Liver (tissue), 9 donors: ENCODE results near the gene KRT17. TPM values are rescaled to one million over a fixed set of nuclear protein-coding genes. Genes with fewer than 3 reads are reported as not detected.

ENCODE experiments used
- DNase-seq: peaks from one replicate; pipeline ENCODE4 v3.0.0-alpha.2; 2017; ENCODE audit warnings: low spot score
- H3K27ac ChIP-seq, 2 donors: one replicate each; pipeline ENCODE4 v1.7.0; 2013; ENCODE audit warnings: inconsistent platforms in 2 of 2, low read length in 2 of 2, control low read depth in 1 of 2, low read depth in 1 of 2, mild to moderate bottlenecking in 1 of 2
- H3K27me3 ChIP-seq, 4 donors: one replicate each; pipeline versions ENCODE4 v1.6.1 to v1.7.0; 2013; ENCODE audit warnings: low read length in 3 of 4, inconsistent platforms in 1 of 4, mild to moderate bottlenecking in 1 of 4, moderate library complexity in 1 of 4; ENCODE audit not compliant: control insufficient read depth in 4 of 4, insufficient read depth in 4 of 4
- H3K36me3 ChIP-seq, 4 donors: one replicate each; pipeline versions ENCODE4 v1.6.1 to v1.7.0; 2013; ENCODE audit warnings: low read length in 3 of 4, mild to moderate bottlenecking in 3 of 4, low read depth in 1 of 4, moderate library complexity in 1 of 4; ENCODE audit not compliant: control insufficient read depth in 4 of 4, insufficient read depth in 3 of 4
- H3K4me1 ChIP-seq, 4 donors: one replicate each; pipeline versions ENCODE4 v1.6.1 to v1.7.0; 2013; ENCODE audit warnings: low read length in 3 of 4, mild to moderate bottlenecking in 3 of 4, moderate library complexity in 1 of 4; ENCODE audit not compliant: control insufficient read depth in 4 of 4, insufficient read depth in 4 of 4
- H3K4me3 ChIP-seq, 3 donors: one replicate each; pipeline versions ENCODE4 v1.6.1 to v1.7.0; 2013; ENCODE audit warnings: low read length in 3 of 3, control low read depth in 1 of 3, low read depth in 1 of 3, mild to moderate bottlenecking in 1 of 3
- H3K9ac ChIP-seq, 2 donors: one replicate each; pipeline ENCODE4 v1.7.0; 2013; ENCODE audit warnings: low read length in 2 of 2, mild to moderate bottlenecking in 2 of 2, moderate library complexity in 2 of 2, control low read depth in 1 of 2, low read depth in 1 of 2
- H3K9me3 ChIP-seq, 4 donors: one replicate each; pipeline versions ENCODE4 v1.6.1 to v1.7.0; 2013; ENCODE audit warnings: low read length in 3 of 4; ENCODE audit not compliant: control insufficient read depth in 4 of 4
- CTCF ChIP-seq: fragments of 150-350 bp; IDR thresholded peaks from 2 replicates; pipeline ENCODE4 v1.5.1; 2017; ENCODE audit warnings: improper control_type of control experiment, low read depth, low read length; ENCODE audit not compliant: missing input control
- EGR1 ChIP-seq, 2 donors: IDR thresholded peaks; 2 replicates each; pipeline ENCODE4 v1.6.1; 2016 to 2018; ENCODE audit warnings: antibody characterized with exemption in 2 of 2, low read depth in 2 of 2
- FOXA1 ChIP-seq: IDR thresholded peaks from 2 replicates; pipeline ENCODE4 v1.6.1; 2016; ENCODE audit warnings: antibody characterized with exemption
- FOXA2 ChIP-seq: IDR thresholded peaks from 2 replicates; pipeline ENCODE4 v1.6.1; 2016; ENCODE audit warnings: antibody characterized with exemption
- GABPA ChIP-seq, 2 donors: IDR thresholded peaks in 1 of 2; conservative IDR thresholded peaks in 1 of 2; 2 replicates each; pipeline ENCODE4 v1.6.1; 2016; ENCODE audit warnings: antibody characterized with exemption in 2 of 2, mild to moderate bottlenecking in 1 of 2, moderate library complexity in 1 of 2
- HNF4A ChIP-seq, 2 donors: conservative IDR thresholded peaks; 2 replicates each; pipeline ENCODE4 v1.6.1; 2016; ENCODE audit warnings: antibody characterized with exemption in 2 of 2, mild to moderate bottlenecking in 2 of 2
- HNF4G ChIP-seq: IDR thresholded peaks from 2 replicates; pipeline ENCODE4 v1.6.1; 2016; ENCODE audit warnings: antibody characterized with exemption
- JUND ChIP-seq, 2 donors: IDR thresholded peaks; 2 replicates each; pipeline ENCODE4 v1.6.1; 2016; ENCODE audit warnings: antibody characterized with exemption in 2 of 2
- MAX ChIP-seq: IDR thresholded peaks from 2 replicates; pipeline ENCODE4 v1.6.1; 2016; ENCODE audit warnings: antibody characterized with exemption
- NR2F2 ChIP-seq: IDR thresholded peaks from 2 replicates; pipeline ENCODE4 v1.6.1; 2016; ENCODE audit warnings: antibody characterized with exemption
- RAD21 ChIP-seq, 2 donors: IDR thresholded peaks; 2 replicates each; pipeline ENCODE4 v1.6.1; 2016; ENCODE audit warnings: antibody characterized with exemption in 2 of 2, mild to moderate bottlenecking in 2 of 2
- SP1 ChIP-seq: IDR thresholded peaks from 2 replicates; pipeline ENCODE4 v1.6.1; 2018; ENCODE audit warnings: antibody characterized with exemption, mild to moderate bottlenecking
- TAF1 ChIP-seq: conservative IDR thresholded peaks from 2 replicates; pipeline ENCODE4 v1.6.1; 2016; ENCODE audit warnings: antibody characterized with exemption, mild to moderate bottlenecking
- YY1 ChIP-seq: IDR thresholded peaks from 2 replicates; pipeline ENCODE4 v1.6.1; 2016; ENCODE audit warnings: antibody characterized with exemption, mild to moderate bottlenecking
- WGBS: extraction: QIAGEN DNeasy Blood & Tissue Kit; methylation state at CpG from one replicate; pipeline ENCODE4 v1.1.7; 2013; 5-methylcytosine and 5-hydroxymethylcytosine counted together
- polyA plus RNA-seq, 2 donors: library from polyadenylated mRNA; stranded (reverse) in 1 of 2; unstranded in 1 of 2; fragments of 200-250 nt in 1 of 2; fragments of >200 nt in 1 of 2; fragmentation: Nextera tagmentation in 1 of 2; extraction: Ambion mirVana in 1 of 2; gene quantifications; one replicate each; pipeline versions ENCODE4 v1.2.1 to v1.2.3, GENCODE V29; 2013 to 2015
- total RNA-seq, 2 donors: library from RNA; depleted of rRNA; stranded (reverse); fragments of >200 nt; gene quantifications; one replicate each; pipeline ENCODE4 v1.2.3, GENCODE V29; 2014
- TF ChIP-seq, protein P1 (sequence below): IDR thresholded peaks from 2 replicates; pipeline ENCODE4 v1.6.1; 2016; ENCODE audit warnings: antibody characterized with exemption
- TF ChIP-seq, protein P2 (sequence below): IDR thresholded peaks from 2 replicates; pipeline ENCODE4 v1.6.1; 2016; ENCODE audit warnings: antibody characterized with exemption, mild to moderate bottlenecking
- donor health status: healthy.
- donor health status: healthy.
- donor health status: healthy.
- donor health status: healthy.
- donor health status: healthy.

The KRT17 gene
- total and polyA plus RNA-seq, 4 donors, result 0.15 TPM; not detected in 3

DNA sequence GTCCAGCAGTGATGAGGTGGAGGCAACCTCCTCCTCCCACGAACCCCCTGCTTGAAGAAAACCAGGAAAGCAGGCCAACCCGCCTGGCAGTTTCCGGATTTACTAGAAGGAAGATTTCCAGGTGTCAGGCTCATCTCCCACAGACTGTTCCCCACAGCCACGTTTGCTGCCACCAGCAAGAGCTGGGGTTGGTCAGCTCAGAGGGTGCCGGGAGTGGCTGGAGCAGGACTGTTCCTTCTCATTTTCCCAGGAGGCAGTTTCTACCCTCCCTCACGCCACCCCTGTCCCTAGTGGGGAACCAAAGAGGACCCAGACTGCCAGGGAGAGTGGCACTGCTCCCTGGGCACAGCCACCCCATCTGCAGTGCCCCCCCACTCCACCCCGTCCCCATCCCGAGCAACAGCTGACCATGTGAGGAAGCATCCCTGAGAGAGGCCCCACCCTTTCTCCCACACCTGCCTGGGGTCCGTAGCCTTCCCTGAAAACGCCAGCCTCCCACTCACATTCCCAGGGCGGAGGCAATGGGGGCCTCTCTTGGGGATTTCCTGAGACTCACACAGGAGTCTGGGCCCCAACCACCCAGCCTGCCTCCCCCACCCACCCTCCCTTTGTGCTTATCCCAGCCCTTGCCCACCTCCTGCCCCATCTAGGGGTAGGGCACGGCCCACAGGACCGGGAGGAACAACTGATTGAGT lies 5.9 kb downstream of the KRT17 start:
- Histone ChIP-seq H3K27me3 (no peaks in the 10 kb centered on the region), H3K4me1 (no peaks in the 10 kb centered on the region), H3K9me3 (no peaks in the 10 kb centered on the region), H3K36me3 (no peaks in the 10 kb centered on the region), H3K9ac (no peak overlapping the region), H3K27ac (no peak overlapping the region), H3K4me3 (no peak overlapping the region)
- no peak for DNase-seq
- TF ChIP-seq GABPA (IDR thresholded peaks at IDR 0.05 in 1 of 2, conservative IDR thresholded peaks at IDR 0.05 in 1 of 2) (no peak), RAD21 (IDR thresholded peaks at IDR 0.05) (no peak), HNF4A (conservative IDR thresholded peaks at IDR 0.05) (no peak), CTCF (no peak), FOXA1 (no peak), FOXA2 (no peak), MAX (no peak), NR2F2 (no peak), JUND (IDR thresholded peaks at IDR 0.05) (no peak), SP1 (no peak), YY1 (no peak), HNF4G (no peak), TAF1 (no peak)
- TF ChIP-seq, protein P1, sequence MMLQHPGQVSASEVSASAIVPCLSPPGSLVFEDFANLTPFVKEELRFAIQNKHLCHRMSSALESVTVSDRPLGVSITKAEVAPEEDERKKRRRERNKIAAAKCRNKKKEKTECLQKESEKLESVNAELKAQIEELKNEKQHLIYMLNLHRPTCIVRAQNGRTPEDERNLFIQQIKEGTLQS, result no peak
- TF ChIP-seq, protein P2, sequence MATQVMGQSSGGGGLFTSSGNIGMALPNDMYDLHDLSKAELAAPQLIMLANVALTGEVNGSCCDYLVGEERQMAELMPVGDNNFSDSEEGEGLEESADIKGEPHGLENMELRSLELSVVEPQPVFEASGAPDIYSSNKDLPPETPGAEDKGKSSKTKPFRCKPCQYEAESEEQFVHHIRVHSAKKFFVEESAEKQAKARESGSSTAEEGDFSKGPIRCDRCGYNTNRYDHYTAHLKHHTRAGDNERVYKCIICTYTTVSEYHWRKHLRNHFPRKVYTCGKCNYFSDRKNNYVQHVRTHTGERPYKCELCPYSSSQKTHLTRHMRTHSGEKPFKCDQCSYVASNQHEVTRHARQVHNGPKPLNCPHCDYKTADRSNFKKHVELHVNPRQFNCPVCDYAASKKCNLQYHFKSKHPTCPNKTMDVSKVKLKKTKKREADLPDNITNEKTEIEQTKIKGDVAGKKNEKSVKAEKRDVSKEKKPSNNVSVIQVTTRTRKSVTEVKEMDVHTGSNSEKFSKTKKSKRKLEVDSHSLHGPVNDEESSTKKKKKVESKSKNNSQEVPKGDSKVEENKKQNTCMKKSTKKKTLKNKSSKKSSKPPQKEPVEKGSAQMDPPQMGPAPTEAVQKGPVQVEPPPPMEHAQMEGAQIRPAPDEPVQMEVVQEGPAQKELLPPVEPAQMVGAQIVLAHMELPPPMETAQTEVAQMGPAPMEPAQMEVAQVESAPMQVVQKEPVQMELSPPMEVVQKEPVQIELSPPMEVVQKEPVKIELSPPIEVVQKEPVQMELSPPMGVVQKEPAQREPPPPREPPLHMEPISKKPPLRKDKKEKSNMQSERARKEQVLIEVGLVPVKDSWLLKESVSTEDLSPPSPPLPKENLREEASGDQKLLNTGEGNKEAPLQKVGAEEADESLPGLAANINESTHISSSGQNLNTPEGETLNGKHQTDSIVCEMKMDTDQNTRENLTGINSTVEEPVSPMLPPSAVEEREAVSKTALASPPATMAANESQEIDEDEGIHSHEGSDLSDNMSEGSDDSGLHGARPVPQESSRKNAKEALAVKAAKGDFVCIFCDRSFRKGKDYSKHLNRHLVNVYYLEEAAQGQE, result no peak
- 66% methylated on average over 13 of the region's 13 CpGs for WGBS

GRCh38 chr17:41617698-41618097 lies 6.7 kb downstream of the KRT17 start:
- Histone ChIP-seq H3K27ac (no peak overlapping the region), H3K27me3 (no peaks in the 10 kb centered on the region), H3K4me3 (no peak overlapping the region), H3K4me1 (no peaks in the 10 kb centered on the region), H3K9ac (no peak overlapping the region), H3K36me3 (no peaks in the 10 kb centered on the region), H3K9me3 (no peaks in the 10 kb centered on the region)
- DNase-seq, result no peak
- TF ChIP-seq NR2F2, result no peak
- no peak for TF ChIP-seq GABPA (IDR thresholded peaks at IDR 0.05 in 1 of 2, conservative IDR thresholded peaks at IDR 0.05 in 1 of 2)
- no peak for TF ChIP-seq TAF1
- TF ChIP-seq HNF4A (conservative IDR thresholded peaks at IDR 0.05), result no peak
- no peak for TF ChIP-seq FOXA1
- no peak for TF ChIP-seq YY1
- no peak for TF ChIP-seq FOXA2
- no peak for TF ChIP-seq MAX
- TF ChIP-seq CTCF, result no peak
- no peak for TF ChIP-seq HNF4G
- no peak for TF ChIP-seq EGR1 (IDR thresholded peaks at IDR 0.05; ENCODE audit: low read depth in 2 of 2)
- WGBS, result 73% methylated on average over 11 of the region's 11 CpGs
